Ovary (tissue), 3 donors: Measurements from ENCODE around the gene MED13.

ENCODE experiments used
- EP300 ChIP-seq: sonication (generic); formaldehyde crosslinking; IDR thresholded peaks from one replicate; pipeline ENCODE4 v1.6.1; 2017; ENCODE audit warnings: antibody characterized with exemption
- TF ChIP-seq, protein P1 (sequence below), 3 donors: fragments of 450-650 bp in 2 of 3; fragments of 200-600 bp in 1 of 3; IDR thresholded peaks; one replicate each; pipeline versions ENCODE4 v1.5.1 to v1.8.0; 2016 to 2022; ENCODE audit warnings: antibody characterized with exemption in 3 of 3, mild to moderate bottlenecking in 1 of 3
- donor health status: DM: no; HTN: no; CAD: no.

- TF ChIP-seq, protein P1, sequence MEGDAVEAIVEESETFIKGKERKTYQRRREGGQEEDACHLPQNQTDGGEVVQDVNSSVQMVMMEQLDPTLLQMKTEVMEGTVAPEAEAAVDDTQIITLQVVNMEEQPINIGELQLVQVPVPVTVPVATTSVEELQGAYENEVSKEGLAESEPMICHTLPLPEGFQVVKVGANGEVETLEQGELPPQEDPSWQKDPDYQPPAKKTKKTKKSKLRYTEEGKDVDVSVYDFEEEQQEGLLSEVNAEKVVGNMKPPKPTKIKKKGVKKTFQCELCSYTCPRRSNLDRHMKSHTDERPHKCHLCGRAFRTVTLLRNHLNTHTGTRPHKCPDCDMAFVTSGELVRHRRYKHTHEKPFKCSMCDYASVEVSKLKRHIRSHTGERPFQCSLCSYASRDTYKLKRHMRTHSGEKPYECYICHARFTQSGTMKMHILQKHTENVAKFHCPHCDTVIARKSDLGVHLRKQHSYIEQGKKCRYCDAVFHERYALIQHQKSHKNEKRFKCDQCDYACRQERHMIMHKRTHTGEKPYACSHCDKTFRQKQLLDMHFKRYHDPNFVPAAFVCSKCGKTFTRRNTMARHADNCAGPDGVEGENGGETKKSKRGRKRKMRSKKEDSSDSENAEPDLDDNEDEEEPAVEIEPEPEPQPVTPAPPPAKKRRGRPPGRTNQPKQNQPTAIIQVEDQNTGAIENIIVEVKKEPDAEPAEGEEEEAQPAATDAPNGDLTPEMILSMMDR (IDR thresholded peaks at IDR 0.05) = no peak
- no peak for TF ChIP-seq EP300
Measured at GRCh38 chr17:62032480-62032879, 32.6 kb downstream of the MED13 start.
